Natural killer cell (primary cell): Measurements from ENCODE around the gene P2RY6. TPM values are rescaled to one million over a fixed set of nuclear protein-coding genes. Genes with fewer than 3 reads are reported as not detected.

Experiments
- ATAC-seq, 3 donors: fragments of 150-1000 bp in 2 of 3; fragments of 200-7000 bp in 1 of 3; cut with Tn5 transposase; 1 replicate in 1 of 3; 2 replicates in 2 of 3; pipeline ENCODE4 v1.10.0; 2021; ENCODE audit warnings: mild to moderate bottlenecking in 2 of 3, moderate library complexity in 2 of 3
- DNase-seq, 2 donors: peaks; one replicate each; pipeline versions ENCODE4 v3.0.0 to v3.0.0-alpha.2; 2013 to 2021; ENCODE audit warnings: mixed read lengths in 1 of 2
- H3K27ac ChIP-seq: one replicate; pipeline ENCODE4 v1.5.1; 2013; ENCODE audit warnings: mild to moderate bottlenecking, low read length
- H3K27me3 ChIP-seq: one replicate; pipeline ENCODE4 v1.6.1; 2013; ENCODE audit warnings: low read length; ENCODE audit not compliant: control insufficient read depth, insufficient read depth
- H3K36me3 ChIP-seq: one replicate; pipeline ENCODE4 v1.6.1; 2013; ENCODE audit warnings: low read length; ENCODE audit not compliant: control insufficient read depth, insufficient read depth
- H3K4me1 ChIP-seq: one replicate; pipeline ENCODE4 v1.6.1; 2013; ENCODE audit warnings: low read length; ENCODE audit not compliant: control insufficient read depth, insufficient read depth
- H3K4me3 ChIP-seq: one replicate; pipeline ENCODE4 v1.5.1; 2013; ENCODE audit warnings: low read length
- H3K9me3 ChIP-seq: one replicate; pipeline ENCODE4 v1.6.1; 2013; ENCODE audit warnings: low read length; ENCODE audit not compliant: control insufficient read depth, insufficient read depth
- H3K27ac Mint-ChIP-seq, 2 donors: one replicate each; pipeline ENCODE4 v1.8.0; 2022; ENCODE audit warnings: mild to moderate bottlenecking in 2 of 2, mixed read lengths in 2 of 2, moderate library complexity in 1 of 2
- H3K27me3 Mint-ChIP-seq, 2 donors: one replicate each; pipeline ENCODE4 v1.8.0; 2022; ENCODE audit warnings: low read depth in 2 of 2, mixed read lengths in 2 of 2
- H3K36me3 Mint-ChIP-seq: one replicate; pipeline ENCODE4 v1.8.0; 2022; ENCODE audit warnings: mixed read lengths
- H3K4me1 Mint-ChIP-seq, 2 donors: one replicate each; pipeline ENCODE4 v1.8.0; 2022; ENCODE audit warnings: mixed read lengths in 2 of 2
- H3K4me3 Mint-ChIP-seq: one replicate; pipeline ENCODE4 v1.8.0; 2022; ENCODE audit warnings: mild to moderate bottlenecking, moderate library complexity, mixed read lengths
- H3K9me3 Mint-ChIP-seq, 2 donors: one replicate each; pipeline ENCODE4 v1.8.0; 2022; ENCODE audit warnings: mixed read lengths in 2 of 2
- WGBS: methylation state at CpG from one replicate; pipeline ENCODE4 v1.1.7; 2013; ENCODE audit warnings: missing lambda C conversion rate; ENCODE audit not compliant: insufficient coverage; 5-methylcytosine and 5-hydroxymethylcytosine counted together
- intact Hi-C: fragments of 100-400 bp; cut with micrococcal nuclease; formaldehyde crosslinking; loops from one replicate; pipeline ENCODE4 v1.14.2; 2022
- total RNA-seq, 4 donors: library from RNA; stranded (reverse); fragments of 120-200 nt in 1 of 4; gene quantifications; one replicate each; pipeline versions ENCODE4 v1.2.3 to v1.2.4, GENCODE V29; 2013 to 2022
- TF ChIP-seq, protein P1 (sequence below): fragments of 200-600 bp; IDR thresholded peaks from one replicate; pipeline ENCODE4 v1.8.0; 2022; ENCODE audit warnings: antibody characterized with exemption

P2RY6 gene
- total RNA-seq, 3 donors from 2014 or later (not counting 1 experiment from before 2014, with no cell fraction given), result 0.24 to 0.40 TPM; not detected in 1

DNA sequence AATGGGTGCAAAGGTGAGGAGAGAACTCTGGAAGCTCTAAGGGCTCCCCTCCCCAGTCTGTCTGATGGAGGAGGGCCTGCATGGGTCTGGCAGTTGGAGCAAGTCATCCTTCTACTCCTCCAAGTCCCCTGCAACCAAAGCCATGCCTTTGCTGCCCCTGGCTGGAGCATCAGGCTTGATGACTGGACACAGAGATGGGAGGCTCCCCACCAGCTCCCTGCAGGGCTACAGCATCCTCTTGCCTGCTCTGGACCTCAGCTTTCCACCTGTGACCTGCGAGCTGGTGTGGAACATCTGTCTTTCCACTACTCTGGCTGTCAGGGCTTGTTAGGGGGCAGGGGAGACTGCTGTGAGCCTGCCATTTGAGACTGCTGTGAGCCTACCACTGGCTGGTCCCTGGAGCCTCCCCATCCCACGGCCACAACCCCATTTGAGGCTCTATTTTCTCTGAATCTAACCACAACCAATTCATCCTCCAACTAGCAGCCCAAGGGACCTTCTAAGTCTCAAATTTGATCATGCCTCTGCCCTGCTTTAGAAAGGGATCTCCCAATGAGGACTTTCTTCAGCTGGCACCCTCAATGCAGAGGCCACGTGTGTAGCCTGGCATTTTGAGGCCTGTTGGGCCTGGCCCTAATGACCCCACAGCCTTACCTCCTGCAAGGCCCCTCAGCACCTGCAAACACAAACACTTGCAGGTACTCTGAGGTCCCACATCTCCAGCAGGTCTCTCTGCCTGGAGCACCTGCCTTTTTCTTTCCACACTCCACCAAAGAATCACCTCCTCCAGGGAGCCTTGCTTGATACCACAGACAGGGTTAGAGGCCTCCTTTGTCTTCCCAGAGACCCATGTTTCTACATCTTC, 9.9 kb downstream of the P2RY6 start:
- TF ChIP-seq, protein P1, sequence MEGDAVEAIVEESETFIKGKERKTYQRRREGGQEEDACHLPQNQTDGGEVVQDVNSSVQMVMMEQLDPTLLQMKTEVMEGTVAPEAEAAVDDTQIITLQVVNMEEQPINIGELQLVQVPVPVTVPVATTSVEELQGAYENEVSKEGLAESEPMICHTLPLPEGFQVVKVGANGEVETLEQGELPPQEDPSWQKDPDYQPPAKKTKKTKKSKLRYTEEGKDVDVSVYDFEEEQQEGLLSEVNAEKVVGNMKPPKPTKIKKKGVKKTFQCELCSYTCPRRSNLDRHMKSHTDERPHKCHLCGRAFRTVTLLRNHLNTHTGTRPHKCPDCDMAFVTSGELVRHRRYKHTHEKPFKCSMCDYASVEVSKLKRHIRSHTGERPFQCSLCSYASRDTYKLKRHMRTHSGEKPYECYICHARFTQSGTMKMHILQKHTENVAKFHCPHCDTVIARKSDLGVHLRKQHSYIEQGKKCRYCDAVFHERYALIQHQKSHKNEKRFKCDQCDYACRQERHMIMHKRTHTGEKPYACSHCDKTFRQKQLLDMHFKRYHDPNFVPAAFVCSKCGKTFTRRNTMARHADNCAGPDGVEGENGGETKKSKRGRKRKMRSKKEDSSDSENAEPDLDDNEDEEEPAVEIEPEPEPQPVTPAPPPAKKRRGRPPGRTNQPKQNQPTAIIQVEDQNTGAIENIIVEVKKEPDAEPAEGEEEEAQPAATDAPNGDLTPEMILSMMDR, result no peak
- Mint-ChIP-seq H3K4me1 (peaks cover 0 to 11% of the 10 kb centered on the region in 2 donors), H3K27me3 (peaks cover 0 to 2% of the 10 kb centered on the region in 2 donors), H3K27ac (no peak overlapping the region), H3K4me3 (no peak overlapping the region), H3K36me3 (no peaks in the 10 kb centered on the region), H3K9me3 (no peaks in the 10 kb centered on the region)
- ATAC-seq (no peak), DNase-seq (no peak)
- Histone ChIP-seq H3K27me3 (no peaks in the 10 kb centered on the region), H3K4me3 (no peak overlapping the region), H3K27ac (no peak overlapping the region), H3K9me3 (no peaks in the 10 kb centered on the region), H3K36me3 (no peaks in the 10 kb centered on the region), H3K4me1 (peaks cover 16% of the 10 kb centered on the region)
- WGBS, result 56% methylated on average over 3 of the region's 3 CpGs
- intact Hi-C loops, result no loop called here

DNA sequence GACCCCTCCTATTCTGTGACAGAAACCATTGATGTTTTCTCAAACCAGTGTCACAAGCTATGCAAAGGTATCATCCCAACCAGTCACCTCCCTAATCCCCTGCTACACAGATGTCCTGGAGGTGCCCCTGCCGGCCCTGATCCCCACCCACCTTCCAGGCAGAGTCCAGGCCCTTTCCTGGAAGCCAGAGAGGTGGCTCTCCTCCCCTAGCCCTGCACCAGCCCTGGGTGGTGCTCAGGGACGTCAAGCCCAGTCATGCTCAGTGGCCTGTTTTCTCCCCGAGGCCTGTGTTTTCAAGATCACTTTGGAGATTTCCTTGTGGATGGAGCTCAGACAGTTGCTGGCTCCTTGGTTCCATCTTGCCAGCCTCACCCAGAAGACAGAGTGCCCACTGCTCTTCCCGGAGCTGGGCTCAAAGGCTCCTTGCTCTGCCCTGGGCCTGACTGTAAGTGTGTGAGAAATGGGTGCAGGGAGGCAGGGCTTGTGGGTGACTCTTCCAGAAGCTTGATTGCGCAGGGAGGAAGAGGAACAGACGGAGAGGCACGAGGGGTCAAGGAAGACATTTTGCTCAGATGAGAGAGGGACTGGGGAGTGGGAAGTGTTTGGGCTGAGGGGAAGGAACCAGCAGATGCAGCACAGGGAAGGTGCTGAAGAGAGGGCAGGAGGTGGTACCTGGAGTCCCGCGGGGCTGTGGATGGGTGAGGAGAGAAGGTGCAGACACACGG, 11.3 kb downstream of the P2RY6 start:
- H3K27me3 Mint-ChIP-seq, result peaks cover 0 to 2% of the 10 kb centered on the region in 2 donors
- H3K4me1 Mint-ChIP-seq, result peaks cover 0 to 11% of the 10 kb centered on the region in 2 donors
- Histone ChIP-seq H3K27ac (no peak overlapping the region), H3K4me1 (peaks cover 28% of the 10 kb centered on the region), H3K4me3 (no peak overlapping the region), H3K9me3 (no peaks in the 10 kb centered on the region), H3K27me3 (no peaks in the 10 kb centered on the region), H3K36me3 (no peaks in the 10 kb centered on the region)
- no peak overlapping the region for H3K27ac Mint-ChIP-seq
- no peaks in the 10 kb centered on the region for H3K36me3 Mint-ChIP-seq
- intact Hi-C loops, result no loop called here
- DNase-seq, result no peak
- WGBS, result 84% methylated on average over 10 of the region's 10 CpGs
- no peaks in the 10 kb centered on the region for H3K9me3 Mint-ChIP-seq
- H3K4me3 Mint-ChIP-seq, result no peak overlapping the region
- ATAC-seq, result no peak
- TF ChIP-seq, protein P1, result no peak

DNA sequence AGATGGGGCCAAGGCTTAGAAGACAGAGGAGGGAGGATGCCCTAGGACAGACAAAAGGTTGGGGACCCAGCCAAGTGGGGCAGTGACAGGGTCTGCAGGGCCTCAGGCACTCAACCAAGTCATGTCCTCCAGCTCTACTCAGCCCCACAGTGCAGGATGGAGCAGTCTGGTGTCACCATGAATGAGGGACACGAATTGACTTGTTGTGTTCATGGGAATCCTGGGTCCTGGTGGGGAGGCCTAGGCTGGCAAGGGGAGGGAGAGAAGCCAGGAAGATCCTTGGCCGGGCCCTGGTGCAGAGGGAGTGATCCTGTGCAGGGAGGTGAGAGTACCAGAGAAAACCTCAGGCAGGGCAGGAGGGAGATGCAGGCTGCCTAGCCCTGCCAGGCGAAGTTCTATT, 12.0 kb downstream of the P2RY6 start:
- TF ChIP-seq, protein P1, result no peak
- H3K27ac Mint-ChIP-seq, result no peak overlapping the region
- no peaks in the 10 kb centered on the region for H3K36me3 Mint-ChIP-seq
- DNase-seq, result no peak
- H3K27me3 ChIP-seq, result no peaks in the 10 kb centered on the region
- H3K27me3 Mint-ChIP-seq, result peaks cover 0 to 2% of the 10 kb centered on the region in 2 donors
- no peak for ATAC-seq
- H3K9me3 ChIP-seq, result no peaks in the 10 kb centered on the region
- WGBS, result 82% methylated on average over 3 of the region's 3 CpGs
- H3K9me3 Mint-ChIP-seq, result no peaks in the 10 kb centered on the region
- H3K27ac ChIP-seq, result no peak overlapping the region
- H3K4me1 ChIP-seq, result peaks cover 35% of the 10 kb centered on the region
- no peak overlapping the region for H3K4me3 Mint-ChIP-seq
- H3K4me3 ChIP-seq, result no peak overlapping the region
- H3K4me1 Mint-ChIP-seq, result peaks cover 4 to 15% of the 10 kb centered on the region in 2 donors
- H3K36me3 ChIP-seq, result no peaks in the 10 kb centered on the region
- intact Hi-C loops, result no loop called here
